GM12878 (cell line): Measurements from ENCODE around the gene EFNA4. TPM values are rescaled to one million over a fixed set of nuclear protein-coding genes. Genes with fewer than 3 reads are reported as not detected.
A peak's percentile ranks its signal among the peaks of the same experiment; 100 is the strongest.

Source experiments
- FOXK2 ChIP-seq: fragments of 450-650 bp; IDR thresholded peaks from 2 replicates; pipeline ENCODE4 v1.6.1; 2017; ENCODE audit warnings: mild to moderate bottlenecking, moderate library complexity
- IRF4 ChIP-seq: IDR thresholded peaks from 2 replicates; pipeline ENCODE4 v1.6.1; 2011; ENCODE audit warnings: low read depth, low read length
- KAT2A ChIP-seq: conservative IDR thresholded peaks from 2 replicates; pipeline ENCODE4 v1.6.1; 2011; ENCODE audit warnings: low read depth, low read length; ENCODE audit not compliant: control insufficient read depth
- KDM1A ChIP-seq: fragments of 200-600 bp; sonication (generic); IDR thresholded peaks from 2 replicates; pipeline ENCODE4 v1.6.1; 2016; ENCODE audit warnings: borderline replicate concordance
- MXI1 ChIP-seq: fragments of 150-350 bp; IDR thresholded peaks from 2 replicates; pipeline ENCODE4 v1.6.1; 2011; ENCODE audit warnings: low read depth, mild to moderate bottlenecking, inconsistent platforms, low read length, improper control_type of control experiment
- NBN ChIP-seq: fragments of 450-650 bp; IDR thresholded peaks from 2 replicates; pipeline ENCODE4 v1.6.1; 2016
- NFXL1 ChIP-seq: fragments of 450-650 bp; IDR thresholded peaks from 2 replicates; pipeline ENCODE4 v1.6.1; 2017; ENCODE audit warnings: antibody characterized with exemption, mild to moderate bottlenecking, borderline replicate concordance
- NFYA ChIP-seq: IDR thresholded peaks from 2 replicates; pipeline ENCODE4 v1.6.1; 2011; ENCODE audit warnings: low read depth, mild to moderate bottlenecking, low read length, improper control_type of control experiment, borderline replicate concordance
- PAX5 ChIP-seq: IDR thresholded peaks from 2 replicates; pipeline ENCODE4 v1.6.1; 2011; ENCODE audit warnings: low read depth, low read length, borderline replicate concordance
- RAD21 ChIP-seq: IDR thresholded peaks from 2 replicates; pipeline ENCODE4 v1.6.1; 2011; ENCODE audit warnings: mild to moderate bottlenecking, low read depth, low read length, moderate library complexity; ENCODE audit not compliant: insufficient read depth
- RAD51 ChIP-seq: fragments of 450-650 bp; IDR thresholded peaks from 2 replicates; pipeline ENCODE4 v1.6.1; 2016; ENCODE audit warnings: moderate library complexity, mild to moderate bottlenecking, inconsistent platforms
- SIN3A ChIP-seq: IDR thresholded peaks from 2 replicates; pipeline ENCODE4 v1.6.1; 2012; ENCODE audit warnings: low read depth, low read length, improper control_type of control experiment
- SMAD1 ChIP-seq: fragments of 450-650 bp; IDR thresholded peaks from 2 replicates; pipeline ENCODE4 v1.6.1; 2018; ENCODE audit warnings: mild to moderate bottlenecking, low read depth; ENCODE audit not compliant: partially characterized antibody
- SP1 ChIP-seq: IDR thresholded peaks from one replicate; pipeline ENCODE4 v1.6.1; 2011; ENCODE audit warnings: low read depth, low read length
- STAT1 ChIP-seq: fragments of 450-650 bp; conservative IDR thresholded peaks from 2 replicates; pipeline ENCODE4 v1.6.1; 2014; ENCODE audit warnings: antibody characterized with exemption, mild to moderate bottlenecking
- SUZ12 ChIP-seq: fragments of 200-600 bp; sonication (generic); IDR thresholded peaks from one replicate; pipeline ENCODE4 v1.6.1; 2018; ENCODE audit warnings: antibody characterized with exemption, mild to moderate bottlenecking; ENCODE audit not compliant: unreplicated experiment
- YBX1 ChIP-seq: fragments of 450-650 bp; IDR thresholded peaks from 2 replicates; pipeline ENCODE4 v1.6.1; 2016; ENCODE audit warnings: antibody characterized with exemption
- ZBTB11 ChIP-seq: fragments of 450-650 bp; formaldehyde crosslinking; IDR thresholded peaks from 2 replicates; pipeline ENCODE4 v1.5.0; 2022; ENCODE audit warnings: mild to moderate bottlenecking, missing genetic modification characterization
- ZNF384 ChIP-seq: IDR thresholded peaks from 2 replicates; pipeline ENCODE4 v1.6.1; 2012; ENCODE audit warnings: low read depth, mild to moderate bottlenecking, low read length, improper control_type of control experiment, borderline replicate concordance
- polyA plus RNA-seq, 11 experiments: library from polyadenylated mRNA; depleted of rRNA in 4 of 11; unstranded in 6 of 11; stranded (reverse) in 5 of 11; fragments of >200 nt; fragmentation: Nextera tagmentation in 4 of 11; fragmentation: Illumina TruSeq in 1 of 11; extraction: Ambion mirVana in 4 of 11; extraction: Trizol in 1 of 11; gene quantifications; 1 replicate in 1 of 11; 2 replicates in 10 of 11; pipeline versions ENCODE4 v1.2.1 to v1.2.3, GENCODE V29; 2011 to 2016; ENCODE audit warnings: inconsistent platforms in 2 of 11, missing spikeins in 2 of 11, low read depth in 1 of 11
- total RNA-seq, 4 experiments: library from RNA; depleted of rRNA in 3 of 4; stranded (reverse); fragments of >200 nt in 3 of 4; fragmentation: Illumina TruSeq in 1 of 4; extraction: Trizol in 1 of 4; gene quantifications; 2 replicates each; pipeline versions ENCODE4 v1.2.1 to v1.2.3, GENCODE V29; 2013 to 2021
- TF ChIP-seq, protein P1 (sequence below): fragments of 450-650 bp; IDR thresholded peaks from 2 replicates; pipeline ENCODE4 v1.6.1; 2018; ENCODE audit warnings: mild to moderate bottlenecking, low read depth, moderate library complexity; ENCODE audit not compliant: partially characterized antibody
- TF ChIP-seq, protein P2 (sequence below): IDR thresholded peaks from 2 replicates; pipeline ENCODE4 v1.6.1; 2011; ENCODE audit warnings: low read depth, mild to moderate bottlenecking, low read length, moderate library complexity, borderline replicate concordance; ENCODE audit errors: extremely low read depth
- TF ChIP-seq, protein P3 (sequence below): fragments of 450-650 bp; IDR thresholded peaks from 2 replicates; pipeline ENCODE4 v1.6.1; 2017; ENCODE audit warnings: mild to moderate bottlenecking

Gene EFNA4
- total and polyA plus RNA-seq, 10 of the 15 experiments (the other 5 are each of a cell fraction or from before 2014, with no cell fraction given): 0.52 to 14.1 (median 4.8) TPM

GRCh38 chr1:155050560-155051341 lies 12.8 kb upstream of the EFNA4 start, which contains the start of gene ADAM15 (continued):
- TF ChIP-seq SUZ12 (no peak), KAT2A (no peak), MXI1 (peak; percentile 12; the same call in 1 of the 2 replicates), SP1 (peak; percentile 41), STAT1 (no peak), ZBTB11 (CRISPR knock-in tag) (no peak), KDM1A (no peak), RAD51 (no peak), NBN (0 out of 2 replicates have a peak, but pooled peaks have one; percentile 57), PAX5 (no peak), YBX1 (no peak), ZNF384 (no peak), RAD21 (peak; percentile 35; the same call in 1 of the 2 replicates), IRF4 (no peak), SIN3A (no peak), FOXK2 (no peak), SMAD1 (no peak), NFXL1 (no peak), NFYA (no peak)
- TF ChIP-seq, protein P1, sequence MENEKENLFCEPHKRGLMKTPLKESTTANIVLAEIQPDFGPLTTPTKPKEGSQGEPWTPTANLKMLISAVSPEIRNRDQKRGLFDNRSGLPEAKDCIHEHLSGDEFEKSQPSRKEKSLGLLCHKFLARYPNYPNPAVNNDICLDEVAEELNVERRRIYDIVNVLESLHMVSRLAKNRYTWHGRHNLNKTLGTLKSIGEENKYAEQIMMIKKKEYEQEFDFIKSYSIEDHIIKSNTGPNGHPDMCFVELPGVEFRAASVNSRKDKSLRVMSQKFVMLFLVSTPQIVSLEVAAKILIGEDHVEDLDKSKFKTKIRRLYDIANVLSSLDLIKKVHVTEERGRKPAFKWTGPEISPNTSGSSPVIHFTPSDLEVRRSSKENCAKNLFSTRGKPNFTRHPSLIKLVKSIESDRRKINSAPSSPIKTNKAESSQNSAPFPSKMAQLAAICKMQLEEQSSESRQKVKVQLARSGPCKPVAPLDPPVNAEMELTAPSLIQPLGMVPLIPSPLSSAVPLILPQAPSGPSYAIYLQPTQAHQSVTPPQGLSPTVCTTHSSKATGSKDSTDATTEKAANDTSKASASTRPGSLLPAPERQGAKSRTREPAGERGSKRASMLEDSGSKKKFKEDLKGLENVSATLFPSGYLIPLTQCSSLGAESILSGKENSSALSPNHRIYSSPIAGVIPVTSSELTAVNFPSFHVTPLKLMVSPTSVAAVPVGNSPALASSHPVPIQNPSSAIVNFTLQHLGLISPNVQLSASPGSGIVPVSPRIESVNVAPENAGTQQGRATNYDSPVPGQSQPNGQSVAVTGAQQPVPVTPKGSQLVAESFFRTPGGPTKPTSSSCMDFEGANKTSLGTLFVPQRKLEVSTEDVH: no peak
- TF ChIP-seq, protein P2, sequence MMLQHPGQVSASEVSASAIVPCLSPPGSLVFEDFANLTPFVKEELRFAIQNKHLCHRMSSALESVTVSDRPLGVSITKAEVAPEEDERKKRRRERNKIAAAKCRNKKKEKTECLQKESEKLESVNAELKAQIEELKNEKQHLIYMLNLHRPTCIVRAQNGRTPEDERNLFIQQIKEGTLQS: no peak
- TF ChIP-seq, protein P3, sequence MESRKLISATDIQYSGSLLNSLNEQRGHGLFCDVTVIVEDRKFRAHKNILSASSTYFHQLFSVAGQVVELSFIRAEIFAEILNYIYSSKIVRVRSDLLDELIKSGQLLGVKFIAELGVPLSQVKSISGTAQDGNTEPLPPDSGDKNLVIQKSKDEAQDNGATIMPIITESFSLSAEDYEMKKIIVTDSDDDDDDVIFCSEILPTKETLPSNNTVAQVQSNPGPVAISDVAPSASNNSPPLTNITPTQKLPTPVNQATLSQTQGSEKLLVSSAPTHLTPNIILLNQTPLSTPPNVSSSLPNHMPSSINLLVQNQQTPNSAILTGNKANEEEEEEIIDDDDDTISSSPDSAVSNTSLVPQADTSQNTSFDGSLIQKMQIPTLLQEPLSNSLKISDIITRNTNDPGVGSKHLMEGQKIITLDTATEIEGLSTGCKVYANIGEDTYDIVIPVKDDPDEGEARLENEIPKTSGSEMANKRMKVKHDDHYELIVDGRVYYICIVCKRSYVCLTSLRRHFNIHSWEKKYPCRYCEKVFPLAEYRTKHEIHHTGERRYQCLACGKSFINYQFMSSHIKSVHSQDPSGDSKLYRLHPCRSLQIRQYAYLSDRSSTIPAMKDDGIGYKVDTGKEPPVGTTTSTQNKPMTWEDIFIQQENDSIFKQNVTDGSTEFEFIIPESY: no peak
